ENCODE measurements around the gene CAPN5.
A peak's percentile ranks its signal among the peaks of the same experiment; 100 is the strongest.
"Not testable (repeated sequence)": the region's sequence is repeated elsewhere in the genome, so short reads cannot be mapped to it uniquely, and the experiment has no call there.

CAPN5 gene

GRCh38 chr11:77066229-77067042 is at the start of gene CAPN5:
CAPN5 (plus strand) TSS chr11:77066971; CDS start chr11:77084887, 17,916 bp downstream.
- peak; percentile 80 to 85 for DNase-seq (ENCODE audit: low read depth in 2 of 2)

- DNase-seq (ENCODE audit: low read depth in 2 of 2), result not testable (repeated sequence)
These were observed 48.3 kb upstream of the CAPN5 start for GRCh38 chr11:77018396-77018924.

GRCh38 chr11:77019976-77020595 is 46.7 kb upstream of the CAPN5 start:
- no peak for DNase-seq (ENCODE audit: low read depth in 2 of 2)

- no peak for DNase-seq (ENCODE audit: low read depth in 2 of 2)
These were observed 46.0 kb upstream of the CAPN5 start for GRCh38 chr11:77020734-77021133.

GRCh38 chr11:77024745-77025144 is 42.0 kb upstream of the CAPN5 start:
- no peak for DNase-seq (ENCODE audit: low read depth in 2 of 2)

GRCh38 chr11:77026221-77026620 is 40.5 kb upstream of the CAPN5 start:
- DNase-seq (ENCODE audit: low read depth in 2 of 2), result no peak

GRCh38 chr11:77026743-77027142 is 40.0 kb upstream of the CAPN5 start:
- DNase-seq (ENCODE audit: low read depth in 2 of 2), result no peak

GRCh38 chr11:77027275-77027674 is 39.5 kb upstream of the CAPN5 start:
- no peak for DNase-seq (ENCODE audit: low read depth in 2 of 2)

- no peak for DNase-seq (ENCODE audit: low read depth in 2 of 2)
These were observed 36.9 kb upstream of the CAPN5 start for GRCh38 chr11:77029829-77030228.

GRCh38 chr11:77030834-77031414 is 35.8 kb upstream of the CAPN5 start:
- DNase-seq (ENCODE audit: low read depth in 2 of 2), result no peak

- no peak for DNase-seq (ENCODE audit: low read depth in 2 of 2)
These were observed 35.2 kb upstream of the CAPN5 start for GRCh38 chr11:77031599-77031998.

GRCh38 chr11:77035039-77035438 is 31.7 kb upstream of the CAPN5 start:
- DNase-seq (ENCODE audit: low read depth in 2 of 2), result no peak

- DNase-seq (ENCODE audit: low read depth in 2 of 2), result no peak
These were observed 31.2 kb upstream of the CAPN5 start for GRCh38 chr11:77035580-77035979.

GRCh38 chr11:77036398-77036797 is 30.4 kb upstream of the CAPN5 start:
- DNase-seq (ENCODE audit: low read depth in 2 of 2), result no peak

- DNase-seq (ENCODE audit: low read depth in 2 of 2), result no peak
These were observed 29.7 kb upstream of the CAPN5 start for GRCh38 chr11:77037057-77037456.

GRCh38 chr11:77038029-77038824 is 28.5 kb upstream of the CAPN5 start:
- no peak for DNase-seq (ENCODE audit: low read depth in 2 of 2)

GRCh38 chr11:77038825-77039326 is 27.9 kb upstream of the CAPN5 start:
- DNase-seq (ENCODE audit: low read depth in 2 of 2), result no peak

- DNase-seq (ENCODE audit: low read depth in 2 of 2), result no peak
These were observed 27.0 kb upstream of the CAPN5 start for GRCh38 chr11:77039491-77040400.

- no peak for DNase-seq (ENCODE audit: low read depth in 2 of 2)
These were observed 26.4 kb upstream of the CAPN5 start for GRCh38 chr11:77040401-77040777.

GRCh38 chr11:77040889-77041288 is 25.9 kb upstream of the CAPN5 start:
- DNase-seq (ENCODE audit: low read depth in 2 of 2), result no peak

Measured in fibroblast of skin of left biceps (primary cell).